ENCODE results near the gene CD74. TPM values are rescaled to one million over a fixed set of nuclear protein-coding genes. Genes with fewer than 3 reads are reported as not detected.

The CD74 gene
- total RNA-seq, 1 donor from 2014 or later = 6.3 TPM

GRCh38 chr5:150406103-150406722 lies 6.5 kb downstream of the CD74 start:
- Mint-ChIP-seq H3K4me1 (peaks cover 16% of the 10 kb centered on the region), H3K36me3 (ENCODE audit: low read depth) (no peaks in the 10 kb centered on the region), H3K27me3 (ENCODE audit: low read depth) (no peaks in the 10 kb centered on the region), H3K9me3 (no peaks in the 10 kb centered on the region), H3K27ac (ENCODE audit: unreplicated experiment) (no peak overlapping the region), H3K4me3 (no peak overlapping the region)
- TF ChIP-seq, protein P1, sequence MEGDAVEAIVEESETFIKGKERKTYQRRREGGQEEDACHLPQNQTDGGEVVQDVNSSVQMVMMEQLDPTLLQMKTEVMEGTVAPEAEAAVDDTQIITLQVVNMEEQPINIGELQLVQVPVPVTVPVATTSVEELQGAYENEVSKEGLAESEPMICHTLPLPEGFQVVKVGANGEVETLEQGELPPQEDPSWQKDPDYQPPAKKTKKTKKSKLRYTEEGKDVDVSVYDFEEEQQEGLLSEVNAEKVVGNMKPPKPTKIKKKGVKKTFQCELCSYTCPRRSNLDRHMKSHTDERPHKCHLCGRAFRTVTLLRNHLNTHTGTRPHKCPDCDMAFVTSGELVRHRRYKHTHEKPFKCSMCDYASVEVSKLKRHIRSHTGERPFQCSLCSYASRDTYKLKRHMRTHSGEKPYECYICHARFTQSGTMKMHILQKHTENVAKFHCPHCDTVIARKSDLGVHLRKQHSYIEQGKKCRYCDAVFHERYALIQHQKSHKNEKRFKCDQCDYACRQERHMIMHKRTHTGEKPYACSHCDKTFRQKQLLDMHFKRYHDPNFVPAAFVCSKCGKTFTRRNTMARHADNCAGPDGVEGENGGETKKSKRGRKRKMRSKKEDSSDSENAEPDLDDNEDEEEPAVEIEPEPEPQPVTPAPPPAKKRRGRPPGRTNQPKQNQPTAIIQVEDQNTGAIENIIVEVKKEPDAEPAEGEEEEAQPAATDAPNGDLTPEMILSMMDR (conservative IDR thresholded peaks at IDR 0.05) = no peak
- no peak for DNase-seq (ENCODE audit: low read depth, low spot score)

DNA sequence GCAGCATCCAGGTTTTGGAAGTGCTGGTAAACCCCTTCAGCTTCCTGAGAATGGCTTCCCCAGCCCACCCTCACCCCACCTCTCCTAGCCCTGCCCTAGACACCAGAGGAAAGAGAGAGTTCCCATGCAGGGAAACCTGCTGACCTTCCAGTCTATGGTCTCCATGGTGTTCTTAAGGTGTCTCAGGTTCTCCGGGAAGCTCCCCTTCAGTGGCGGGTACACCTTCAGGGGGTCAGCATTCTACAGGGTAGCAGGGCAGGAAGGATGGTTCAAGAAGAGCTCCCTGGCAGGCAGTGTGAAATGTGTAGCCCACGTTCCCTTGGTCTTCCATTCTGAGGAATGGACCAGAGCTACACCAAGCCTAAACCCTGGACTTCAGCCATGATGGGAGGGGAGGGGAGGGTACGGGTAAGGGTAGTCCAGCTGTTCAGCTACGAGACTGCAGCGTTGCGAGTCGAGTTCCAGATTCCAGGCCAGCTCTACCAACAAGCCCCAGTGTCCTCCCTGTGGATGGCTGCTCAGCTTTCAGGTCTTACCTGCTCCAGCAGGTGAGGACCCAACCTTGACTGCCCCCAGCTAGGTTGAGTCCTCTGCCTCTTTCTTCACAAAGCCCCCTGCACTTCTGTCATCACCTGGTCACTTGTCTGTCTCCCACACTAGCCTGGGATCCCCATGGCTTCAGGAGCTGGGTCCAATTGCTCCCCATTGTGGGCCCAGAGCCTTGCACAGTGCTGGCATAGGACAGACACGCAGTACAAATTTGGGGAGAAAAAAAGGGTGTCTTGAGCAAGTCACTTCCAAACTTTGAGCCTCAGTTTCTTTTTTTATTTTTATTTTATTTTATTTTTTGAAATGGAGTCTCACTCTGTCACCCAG lies 7.5 kb downstream of the CD74 start:
- Mint-ChIP-seq H3K27me3 (ENCODE audit: low read depth) (no peaks in the 10 kb centered on the region), H3K4me3 (no peak overlapping the region), H3K4me1 (peaks cover 7% of the 10 kb centered on the region), H3K9me3 (no peaks in the 10 kb centered on the region), H3K36me3 (ENCODE audit: low read depth) (peaks cover 3% of the 10 kb centered on the region), H3K27ac (ENCODE audit: unreplicated experiment) (no peak overlapping the region)
- TF ChIP-seq, protein P1 (conservative IDR thresholded peaks at IDR 0.05) = no peak
- DNase-seq (ENCODE audit: low read depth, low spot score) = no peak

DNA sequence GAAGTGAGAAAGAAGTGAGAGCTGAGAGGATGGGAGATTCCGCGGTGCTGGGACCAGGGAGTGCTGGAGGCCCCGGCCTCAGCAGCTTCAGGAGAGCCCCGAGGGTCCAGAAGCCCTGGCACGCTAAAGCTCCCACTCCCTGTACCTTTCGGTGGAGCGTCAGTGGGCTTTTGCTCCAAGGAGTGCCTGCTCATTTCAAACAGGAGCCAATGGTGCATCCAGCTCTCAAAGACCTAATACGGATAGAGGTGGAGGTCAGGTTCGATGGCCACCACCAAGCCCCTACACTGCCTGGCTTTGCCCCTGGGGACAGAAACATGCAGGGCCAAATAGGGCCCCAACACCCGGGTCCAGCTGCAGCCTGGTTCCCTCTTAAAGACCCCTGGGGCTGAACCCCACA lies 8.2 kb downstream of the CD74 start:
- H3K36me3 Mint-ChIP-seq (ENCODE audit: low read depth) = peaks cover 6% of the 10 kb centered on the region
- no peaks in the 10 kb centered on the region for H3K27me3 Mint-ChIP-seq (ENCODE audit: low read depth)
- TF ChIP-seq, protein P1 (conservative IDR thresholded peaks at IDR 0.05) = no peak
- no peak for DNase-seq (ENCODE audit: low read depth, low spot score)
- H3K9me3 Mint-ChIP-seq = no peaks in the 10 kb centered on the region
- H3K4me1 Mint-ChIP-seq = peaks cover under 1% of the 10 kb centered on the region
- H3K27ac Mint-ChIP-seq (ENCODE audit: unreplicated experiment) = no peak overlapping the region
- H3K4me3 Mint-ChIP-seq = no peak overlapping the region

DNA sequence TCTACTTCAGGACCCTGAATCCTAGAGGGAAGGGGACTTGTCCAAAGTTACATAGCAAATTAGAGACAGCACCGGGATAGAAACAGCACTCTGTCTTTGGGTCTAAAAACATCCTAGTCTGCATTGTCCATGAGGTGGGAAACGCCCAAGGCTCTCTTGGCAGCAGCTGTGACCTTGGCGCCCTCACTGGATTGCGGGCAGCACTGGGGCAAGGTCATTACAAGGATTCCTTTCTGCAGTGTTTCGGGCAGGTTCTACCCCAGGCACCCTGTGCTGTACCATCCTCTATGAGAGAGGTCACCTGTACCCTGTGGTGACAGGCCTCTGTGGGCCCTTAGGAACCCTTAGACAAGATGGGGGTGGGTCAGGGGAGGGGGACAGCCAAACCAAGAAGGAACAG lies 8.6 kb downstream of the CD74 start:
- Mint-ChIP-seq H3K9me3 (no peaks in the 10 kb centered on the region), H3K4me1 (no peaks in the 10 kb centered on the region), H3K4me3 (no peak overlapping the region), H3K36me3 (ENCODE audit: low read depth) (peaks cover 6% of the 10 kb centered on the region), H3K27me3 (ENCODE audit: low read depth) (no peaks in the 10 kb centered on the region), H3K27ac (ENCODE audit: unreplicated experiment) (peak overlapping the region; percentile 50)
- TF ChIP-seq, protein P1 (conservative IDR thresholded peaks at IDR 0.05) = no peak
- DNase-seq (ENCODE audit: low read depth, low spot score) = no peak

- no peak for DNase-seq (ENCODE audit: low read depth, low spot score)
- H3K4me3 Mint-ChIP-seq = no peak overlapping the region
- no peaks in the 10 kb centered on the region for H3K9me3 Mint-ChIP-seq
- no peaks in the 10 kb centered on the region for H3K4me1 Mint-ChIP-seq
- H3K27me3 Mint-ChIP-seq (ENCODE audit: low read depth) = no peaks in the 10 kb centered on the region
- H3K36me3 Mint-ChIP-seq (ENCODE audit: low read depth) = peaks cover 6% of the 10 kb centered on the region
- H3K27ac Mint-ChIP-seq (ENCODE audit: unreplicated experiment) = no peak overlapping the region
- TF ChIP-seq, protein P1 (conservative IDR thresholded peaks at IDR 0.05) = no peak
Observed at GRCh38 chr5:150402901-150403342, 9.8 kb downstream of the CD74 start.
